HFFc6 (cell line): ENCODE results near the gene TIMP3. TPM values are rescaled to one million over a fixed set of nuclear protein-coding genes. Genes with fewer than 3 reads are reported as not detected.
A peak's percentile ranks its signal among the peaks of the same experiment; 100 is the strongest.

Source experiments
- DNase-seq: peaks from one replicate; pipeline ENCODE4 v3.0.0-alpha.2; 2018
- H3K27ac Mint-ChIP-seq: 2 replicates; pipeline ENCODE4 v1.8.0; 2020; ENCODE audit warnings: mild to moderate bottlenecking, mixed read lengths
- H3K27me3 Mint-ChIP-seq: 2 replicates; pipeline ENCODE4 v1.8.0; 2021; ENCODE audit warnings: mild to moderate bottlenecking, moderate library complexity, mixed read lengths; ENCODE audit not compliant: insufficient read depth
- H3K36me3 Mint-ChIP-seq: 2 replicates; pipeline ENCODE4 v1.8.0; 2021; ENCODE audit warnings: low read depth, mixed read lengths
- H3K4me1 Mint-ChIP-seq: 2 replicates; pipeline ENCODE4 v1.8.0; 2020; ENCODE audit warnings: low read depth, mixed read lengths
- H3K4me3 Mint-ChIP-seq: 2 replicates; pipeline ENCODE4 v1.8.0; 2020; ENCODE audit warnings: mild to moderate bottlenecking, moderate library complexity, mixed read lengths
- H3K9me3 Mint-ChIP-seq: 2 replicates; pipeline ENCODE4 v1.8.0; 2020; ENCODE audit warnings: mild to moderate bottlenecking, mixed read lengths
- total RNA-seq, 6 experiments: library from RNA; stranded (reverse); fragmentation: NEBNext Ultra II Directional; extraction: Animal tissue kit (Norgen Biotek cat#: 25700); gene quantifications; 2 replicates in 1 of 6; 3 replicates in 5 of 6; pipeline ENCODE4 v1.2.3, GENCODE V29; 2021
- TF ChIP-seq, protein P1 (sequence below): fragments of 200-600 bp; sonication (generic); IDR thresholded peaks from 2 replicates; pipeline ENCODE4 v1.5.0; 2021; ENCODE audit warnings: antibody characterized with exemption, mild to moderate bottlenecking

The TIMP3 gene
- total RNA-seq, 6 experiments from 2014 or later = 303 to 525 (median 354) TPM

DNA sequence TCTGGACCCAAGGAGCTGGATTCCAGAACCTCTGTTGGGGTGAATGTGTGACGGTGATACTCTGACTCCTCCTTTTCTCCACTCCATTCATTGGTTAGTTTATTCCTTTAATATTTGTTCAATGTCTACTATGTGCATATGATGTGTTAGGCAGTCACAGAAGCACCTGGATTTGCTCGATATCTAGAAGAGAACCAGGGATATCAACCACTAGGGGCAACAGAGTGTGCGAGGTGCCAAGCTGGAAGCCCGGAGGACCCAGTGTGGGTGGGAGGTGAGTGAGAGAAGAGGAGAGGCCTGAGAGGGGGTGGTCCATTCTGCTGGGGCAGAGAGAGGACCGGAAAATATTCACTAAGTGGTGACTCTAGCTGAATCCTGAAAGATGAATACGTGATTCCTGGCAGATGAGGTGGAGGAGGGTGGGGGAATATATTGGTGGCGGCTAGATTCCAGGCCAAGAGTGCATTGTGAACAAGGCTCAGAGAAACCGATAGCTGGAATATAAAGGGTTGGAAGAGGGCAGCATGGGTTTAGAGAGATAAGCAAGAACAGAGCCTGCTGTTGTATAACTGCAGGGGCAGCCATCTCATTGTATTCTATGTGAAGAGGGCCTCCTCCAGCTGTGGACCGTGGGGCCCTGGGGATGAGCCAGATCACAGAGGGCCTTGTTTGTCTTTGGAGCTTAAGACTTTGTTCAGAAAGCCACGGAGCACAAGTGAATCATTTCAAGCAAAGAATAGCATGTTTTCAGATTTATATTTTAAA lies 6.9 kb upstream of the TIMP3 start:
- no peaks in the 10 kb centered on the region for H3K9me3 Mint-ChIP-seq
- no peaks in the 10 kb centered on the region for H3K27me3 Mint-ChIP-seq
- H3K36me3 Mint-ChIP-seq = no peaks in the 10 kb centered on the region
- no peak for DNase-seq
- TF ChIP-seq, protein P1, sequence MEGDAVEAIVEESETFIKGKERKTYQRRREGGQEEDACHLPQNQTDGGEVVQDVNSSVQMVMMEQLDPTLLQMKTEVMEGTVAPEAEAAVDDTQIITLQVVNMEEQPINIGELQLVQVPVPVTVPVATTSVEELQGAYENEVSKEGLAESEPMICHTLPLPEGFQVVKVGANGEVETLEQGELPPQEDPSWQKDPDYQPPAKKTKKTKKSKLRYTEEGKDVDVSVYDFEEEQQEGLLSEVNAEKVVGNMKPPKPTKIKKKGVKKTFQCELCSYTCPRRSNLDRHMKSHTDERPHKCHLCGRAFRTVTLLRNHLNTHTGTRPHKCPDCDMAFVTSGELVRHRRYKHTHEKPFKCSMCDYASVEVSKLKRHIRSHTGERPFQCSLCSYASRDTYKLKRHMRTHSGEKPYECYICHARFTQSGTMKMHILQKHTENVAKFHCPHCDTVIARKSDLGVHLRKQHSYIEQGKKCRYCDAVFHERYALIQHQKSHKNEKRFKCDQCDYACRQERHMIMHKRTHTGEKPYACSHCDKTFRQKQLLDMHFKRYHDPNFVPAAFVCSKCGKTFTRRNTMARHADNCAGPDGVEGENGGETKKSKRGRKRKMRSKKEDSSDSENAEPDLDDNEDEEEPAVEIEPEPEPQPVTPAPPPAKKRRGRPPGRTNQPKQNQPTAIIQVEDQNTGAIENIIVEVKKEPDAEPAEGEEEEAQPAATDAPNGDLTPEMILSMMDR = peak; percentile 43
- H3K4me1 Mint-ChIP-seq = peaks cover 58% of the 10 kb centered on the region
- H3K27ac Mint-ChIP-seq = no peak overlapping the region
- H3K4me3 Mint-ChIP-seq = no peak overlapping the region

DNA sequence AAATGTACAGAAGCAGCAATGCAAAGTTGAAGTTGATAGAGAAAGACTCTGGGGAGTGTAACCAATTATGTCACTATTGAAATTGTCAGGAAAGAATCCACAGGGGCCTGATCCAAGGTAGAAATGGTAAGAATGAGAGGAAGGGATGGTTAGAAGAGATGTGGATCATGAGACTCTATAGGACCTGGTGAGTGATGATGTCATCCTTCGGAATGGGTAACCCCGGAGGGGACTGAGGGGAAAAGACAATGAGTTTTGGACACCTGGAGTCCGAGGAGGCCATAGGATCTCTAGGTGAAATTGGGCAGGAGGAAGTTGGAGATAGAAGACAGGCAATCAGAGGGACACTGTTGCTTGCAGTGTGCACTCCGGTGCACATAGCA lies 6.3 kb upstream of the TIMP3 start:
- no peaks in the 10 kb centered on the region for H3K27me3 Mint-ChIP-seq
- no peaks in the 10 kb centered on the region for H3K36me3 Mint-ChIP-seq
- H3K4me1 Mint-ChIP-seq = peaks cover 60% of the 10 kb centered on the region
- TF ChIP-seq, protein P1 = no peak
- no peak for DNase-seq
- H3K4me3 Mint-ChIP-seq = no peak overlapping the region
- no peak overlapping the region for H3K27ac Mint-ChIP-seq
- H3K9me3 Mint-ChIP-seq = no peaks in the 10 kb centered on the region

DNA sequence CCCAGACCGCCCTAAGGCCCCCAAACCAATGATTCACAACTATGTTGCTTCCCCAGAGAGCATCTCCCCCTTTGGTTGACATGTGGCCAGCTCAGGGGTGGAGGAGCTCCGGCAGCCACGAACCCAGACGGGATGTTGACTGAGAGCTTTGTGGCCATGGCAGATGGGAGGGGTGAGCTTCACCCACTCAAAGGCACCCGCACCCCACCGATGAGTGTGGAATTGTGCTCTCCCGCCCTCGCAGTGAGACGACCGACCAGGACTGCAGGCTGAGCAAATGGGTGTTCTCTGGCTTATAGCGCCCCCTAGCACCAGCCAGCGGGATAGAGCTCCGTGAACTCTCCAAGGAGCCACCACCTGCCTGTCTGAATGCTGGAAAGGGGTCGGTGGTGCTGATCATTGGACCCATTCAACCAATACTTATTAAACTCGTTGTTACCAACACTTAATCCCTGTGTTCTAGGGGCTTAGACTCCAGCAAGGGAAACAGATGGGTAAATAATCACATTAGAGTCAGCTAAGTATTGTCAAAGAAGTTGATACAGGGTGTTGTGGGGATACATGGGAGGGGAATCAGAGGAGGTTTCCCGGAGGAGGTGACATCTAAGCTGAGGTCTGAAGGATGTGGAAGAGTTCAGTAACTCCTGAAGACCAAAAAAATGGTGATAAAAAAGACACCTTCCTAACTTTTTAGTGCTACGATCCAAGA lies 4.5 kb upstream of the TIMP3 start:
- Mint-ChIP-seq H3K4me3 (peak overlapping the region; percentile 50), H3K4me1 (peaks cover 70% of the 10 kb centered on the region)

DNA sequence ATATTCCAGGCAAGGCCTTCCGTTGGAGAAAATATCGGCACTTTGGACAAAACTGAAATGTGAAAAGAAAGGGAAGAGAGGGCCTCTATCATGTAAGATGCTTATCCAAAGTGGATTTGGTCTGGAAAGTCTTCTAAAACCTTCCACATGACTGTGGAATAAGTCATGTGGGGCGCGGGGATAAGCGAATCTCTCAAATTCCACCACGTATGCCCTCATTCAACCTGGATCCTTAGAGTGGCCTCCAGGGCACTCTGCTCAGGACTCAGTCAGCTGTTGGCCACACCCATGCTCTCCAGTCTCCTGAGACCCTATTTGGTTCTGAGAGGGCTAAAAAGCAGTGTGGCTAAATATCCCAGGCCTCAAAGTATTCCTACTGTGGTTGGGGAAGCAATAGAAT lies 2.0 kb upstream of the TIMP3 start:
- Mint-ChIP-seq H3K36me3 (no peaks in the 10 kb centered on the region; the same call in 1 of the 2 replicates), H3K4me3 (no peak overlapping the region), H3K9me3 (no peaks in the 10 kb centered on the region), H3K4me1 (peaks cover 80% of the 10 kb centered on the region), H3K27ac (0 out of 2 replicates have a peak overlapping the region, but pooled peaks have one; percentile 73), H3K27me3 (peaks cover 8% of the 10 kb centered on the region)
- TF ChIP-seq, protein P1 = no peak
- no peak for DNase-seq

More for the DNA sequence above, 4.5 kb upstream of the TIMP3 start:
- no peaks in the 10 kb centered on the region for H3K36me3 Mint-ChIP-seq
- DNase-seq = peak; percentile 68
- TF ChIP-seq, protein P1 = peak; percentile 95
- H3K9me3 Mint-ChIP-seq = no peaks in the 10 kb centered on the region
- H3K27ac Mint-ChIP-seq = peak overlapping the region; percentile 7; the same call in 1 of the 2 replicates
- peaks cover 1% of the 10 kb centered on the region; the same call in 1 of the 2 replicates for H3K27me3 Mint-ChIP-seq

DNA sequence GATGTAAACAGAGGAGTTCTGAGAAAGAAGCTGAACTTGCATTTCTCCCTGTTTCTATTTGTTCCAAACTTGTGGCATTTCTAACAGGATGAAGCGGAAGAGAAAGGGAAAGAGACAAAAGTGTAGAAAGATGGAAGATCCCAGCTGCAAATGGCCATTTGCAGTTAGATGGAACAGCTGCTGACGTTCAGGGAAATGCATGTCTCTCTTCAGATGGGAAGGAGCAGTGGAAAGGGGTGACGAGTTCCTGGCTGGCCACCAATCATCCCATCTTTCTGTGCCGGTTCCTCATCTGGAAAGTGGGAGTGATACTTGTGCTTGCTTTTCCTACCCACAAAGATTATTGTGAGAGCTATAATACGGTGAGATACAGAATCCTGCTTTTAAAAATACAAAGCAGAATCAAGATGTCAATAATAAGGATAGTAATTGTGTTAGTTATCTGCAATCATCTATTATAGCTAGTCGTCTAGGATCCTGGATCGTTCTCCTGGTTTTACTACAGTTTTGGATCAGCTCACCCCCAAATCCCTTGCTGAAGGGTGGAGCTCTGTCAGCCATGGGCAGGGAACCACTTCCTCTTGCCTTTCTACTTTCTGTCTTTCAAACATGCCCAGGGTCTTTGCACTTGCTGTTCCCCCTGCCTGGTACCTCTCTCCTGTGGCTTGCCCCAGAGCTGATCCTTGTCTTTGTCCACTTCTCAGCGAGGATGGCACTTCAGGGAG lies 1.2 kb upstream of the TIMP3 start:
- Mint-ChIP-seq H3K36me3 (peaks cover 4% of the 10 kb centered on the region), H3K9me3 (no peaks in the 10 kb centered on the region), H3K27me3 (peaks cover 8% of the 10 kb centered on the region), H3K4me1 (peaks cover 80% of the 10 kb centered on the region), H3K4me3 (peak overlapping the region; percentile 53), H3K27ac (peak overlapping the region; percentile 73)
- no peak for DNase-seq
- TF ChIP-seq, protein P1 = no peak
